Duodenal mucosa (tissue), 2 donors: ENCODE results near the gene IFTAP.

Experiments
- H3K27ac ChIP-seq: one replicate; pipeline ENCODE4 v1.7.0; 2013; ENCODE audit warnings: low read depth, low read length
- H3K27me3 ChIP-seq, 2 donors: one replicate each; pipeline ENCODE4 v1.7.0; 2013; ENCODE audit warnings: low read length in 2 of 2, control low read depth in 1 of 2; ENCODE audit not compliant: insufficient read depth in 2 of 2, control insufficient read depth in 1 of 2
- H3K36me3 ChIP-seq, 2 donors: one replicate each; pipeline ENCODE4 v1.7.0; 2013; ENCODE audit warnings: low read length in 2 of 2, control low read depth in 1 of 2; ENCODE audit not compliant: insufficient read depth in 2 of 2, control insufficient read depth in 1 of 2
- H3K4me1 ChIP-seq, 2 donors: one replicate each; pipeline ENCODE4 v1.7.0; 2013; ENCODE audit warnings: low read length in 2 of 2, control low read depth in 1 of 2; ENCODE audit not compliant: insufficient read depth in 2 of 2, control insufficient read depth in 1 of 2
- H3K4me3 ChIP-seq, 2 donors: one replicate each; pipeline ENCODE4 v1.7.0; 2013; ENCODE audit warnings: low read length in 2 of 2, low read depth in 1 of 2
- H3K9ac ChIP-seq, 2 donors: one replicate each; pipeline ENCODE4 v1.7.0; 2013; ENCODE audit warnings: low read length in 2 of 2, low read depth in 1 of 2
- H3K9me3 ChIP-seq, 2 donors: one replicate each; pipeline ENCODE4 v1.7.0; 2013; ENCODE audit warnings: low read length in 2 of 2, control low read depth in 1 of 2; ENCODE audit not compliant: control insufficient read depth in 1 of 2

IFTAP gene

GRCh38 chr11:36569095-36569494 lies 25.2 kb upstream of the IFTAP start:
- no peak overlapping the region for H3K4me3 ChIP-seq
- H3K36me3 ChIP-seq, result no peaks in the 10 kb centered on the region
- no peaks in the 10 kb centered on the region for H3K9me3 ChIP-seq
- H3K27me3 ChIP-seq, result no peaks in the 10 kb centered on the region
- peaks cover 4 to 5% of the 10 kb centered on the region in 2 donors for H3K4me1 ChIP-seq
- no peak overlapping the region for H3K27ac ChIP-seq
- H3K9ac ChIP-seq, result no peak overlapping the region

GRCh38 chr11:36574486-36574885 lies 19.8 kb upstream of the IFTAP start:
- H3K9me3 ChIP-seq, result no peaks in the 10 kb centered on the region
- H3K4me3 ChIP-seq, result no peak overlapping the region
- H3K27ac ChIP-seq, result no peak overlapping the region
- H3K4me1 ChIP-seq, result no peaks in the 10 kb centered on the region
- no peaks in the 10 kb centered on the region for H3K36me3 ChIP-seq
- H3K9ac ChIP-seq, result no peak overlapping the region
- H3K27me3 ChIP-seq, result no peaks in the 10 kb centered on the region

GRCh38 chr11:36577373-36577772 lies 16.9 kb upstream of the IFTAP start:
- H3K9me3 ChIP-seq, result no peaks in the 10 kb centered on the region
- no peaks in the 10 kb centered on the region for H3K4me1 ChIP-seq
- no peak overlapping the region for H3K4me3 ChIP-seq
- no peak overlapping the region for H3K27ac ChIP-seq
- H3K36me3 ChIP-seq, result no peaks in the 10 kb centered on the region
- no peak overlapping the region for H3K9ac ChIP-seq
- no peaks in the 10 kb centered on the region for H3K27me3 ChIP-seq

- Histone ChIP-seq H3K9me3 (no peaks in the 10 kb centered on the region), H3K27me3 (no peaks in the 10 kb centered on the region), H3K36me3 (no peaks in the 10 kb centered on the region), H3K4me3 (no peak overlapping the region), H3K4me1 (no peaks in the 10 kb centered on the region), H3K9ac (no peak overlapping the region), H3K27ac (no peak overlapping the region)
Observed at GRCh38 chr11:36577859-36578258, 16.4 kb upstream of the IFTAP start.

GRCh38 chr11:36578458-36578857 lies 15.8 kb upstream of the IFTAP start:
- Histone ChIP-seq H3K9ac (no peak overlapping the region), H3K4me3 (no peak overlapping the region), H3K4me1 (no peaks in the 10 kb centered on the region), H3K27ac (no peak overlapping the region), H3K27me3 (no peaks in the 10 kb centered on the region), H3K36me3 (no peaks in the 10 kb centered on the region), H3K9me3 (no peaks in the 10 kb centered on the region)

- H3K27me3 ChIP-seq, result no peaks in the 10 kb centered on the region
- H3K4me3 ChIP-seq, result no peak overlapping the region
- H3K27ac ChIP-seq, result no peak overlapping the region
- no peaks in the 10 kb centered on the region for H3K36me3 ChIP-seq
- H3K9me3 ChIP-seq, result no peaks in the 10 kb centered on the region
- H3K9ac ChIP-seq, result no peak overlapping the region
- H3K4me1 ChIP-seq, result no peaks in the 10 kb centered on the region
Observed at GRCh38 chr11:36581536-36581935, 12.8 kb upstream of the IFTAP start.

- Histone ChIP-seq H3K4me1 (no peaks in the 10 kb centered on the region), H3K9ac (no peak overlapping the region), H3K27ac (no peak overlapping the region), H3K27me3 (no peaks in the 10 kb centered on the region), H3K9me3 (no peaks in the 10 kb centered on the region), H3K36me3 (no peaks in the 10 kb centered on the region), H3K4me3 (no peak overlapping the region)
Observed at GRCh38 chr11:36583667-36584066, 10.6 kb upstream of the IFTAP start.

GRCh38 chr11:36586543-36586942 lies 7.8 kb upstream of the IFTAP start:
- H3K27ac ChIP-seq, result no peak overlapping the region
- no peaks in the 10 kb centered on the region for H3K27me3 ChIP-seq
- no peak overlapping the region for H3K9ac ChIP-seq
- H3K9me3 ChIP-seq, result no peaks in the 10 kb centered on the region
- no peak overlapping the region for H3K4me3 ChIP-seq
- no peaks in the 10 kb centered on the region for H3K4me1 ChIP-seq
- no peaks in the 10 kb centered on the region for H3K36me3 ChIP-seq

- no peak overlapping the region for H3K4me3 ChIP-seq
- no peak overlapping the region for H3K9ac ChIP-seq
- H3K4me1 ChIP-seq, result no peaks in the 10 kb centered on the region
Observed at GRCh38 chr11:36588099-36588498, 6.2 kb upstream of the IFTAP start.

GRCh38 chr11:36590513-36590912 lies 3.8 kb upstream of the IFTAP start:
- Histone ChIP-seq H3K27me3 (peaks cover 0 to 4% of the 10 kb centered on the region in 2 donors), H3K4me3 (no peak overlapping the region), H3K27ac (no peak overlapping the region)

More at GRCh38 chr11:36588099-36588498, 6.2 kb upstream of the IFTAP start:
- peaks cover 0 to 4% of the 10 kb centered on the region in 2 donors for H3K27me3 ChIP-seq
- no peaks in the 10 kb centered on the region for H3K9me3 ChIP-seq
- H3K27ac ChIP-seq, result no peak overlapping the region
- H3K36me3 ChIP-seq, result no peaks in the 10 kb centered on the region

GRCh38 chr11:36591433-36591832 lies 2.9 kb upstream of the IFTAP start:
- Histone ChIP-seq H3K9me3 (no peaks in the 10 kb centered on the region), H3K27me3 (peaks cover 0 to 4% of the 10 kb centered on the region in 2 donors), H3K9ac (no peak overlapping the region), H3K4me3 (no peak overlapping the region), H3K4me1 (peaks cover 0 to 8% of the 10 kb centered on the region in 2 donors), H3K27ac (no peak overlapping the region), H3K36me3 (no peaks in the 10 kb centered on the region)

More at GRCh38 chr11:36590513-36590912, 3.8 kb upstream of the IFTAP start:
- H3K9me3 ChIP-seq, result no peaks in the 10 kb centered on the region
- H3K4me1 ChIP-seq, result peaks cover 0 to 6% of the 10 kb centered on the region in 2 donors
- no peaks in the 10 kb centered on the region for H3K36me3 ChIP-seq
- H3K9ac ChIP-seq, result no peak overlapping the region
